ENCODE measurements around the gene HSD3B2.

Gene HSD3B2

GRCh38 chr1:119466445-119466844, 51.5 kb downstream of the HSD3B2 start:
- no peak for DNase-seq

- no peak for DNase-seq
Observed at GRCh38 chr1:119467219-119467618, 52.3 kb downstream of the HSD3B2 start.

GRCh38 chr1:119467857-119468668, 53.1 kb downstream of the HSD3B2 start:
- DNase-seq, result no peak

GRCh38 chr1:119469741-119470140, 54.8 kb downstream of the HSD3B2 start:
- DNase-seq, result no peak

- DNase-seq, result no peak
Observed at GRCh38 chr1:119470377-119470776, 55.4 kb downstream of the HSD3B2 start.

DNA sequence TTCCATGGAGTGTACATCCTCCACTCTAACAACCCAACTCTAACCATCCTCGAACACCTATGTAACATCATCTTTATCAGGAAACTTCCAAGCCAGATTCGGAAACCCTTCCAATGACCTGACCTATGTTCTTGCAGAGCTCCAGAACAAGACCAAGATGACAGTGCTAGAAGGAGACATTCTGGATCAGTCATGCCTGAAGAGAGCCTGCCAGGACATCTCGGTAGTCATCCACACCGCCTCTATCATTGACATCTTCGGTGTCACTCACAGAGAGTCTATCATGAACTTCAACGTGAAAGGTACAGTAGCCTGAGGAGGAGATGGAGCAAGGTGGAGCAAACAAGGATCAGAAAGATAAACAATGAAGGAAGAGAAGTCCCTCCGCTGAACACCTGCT, 56.0 kb downstream of the HSD3B2 start:
- no peak for DNase-seq

DNA sequence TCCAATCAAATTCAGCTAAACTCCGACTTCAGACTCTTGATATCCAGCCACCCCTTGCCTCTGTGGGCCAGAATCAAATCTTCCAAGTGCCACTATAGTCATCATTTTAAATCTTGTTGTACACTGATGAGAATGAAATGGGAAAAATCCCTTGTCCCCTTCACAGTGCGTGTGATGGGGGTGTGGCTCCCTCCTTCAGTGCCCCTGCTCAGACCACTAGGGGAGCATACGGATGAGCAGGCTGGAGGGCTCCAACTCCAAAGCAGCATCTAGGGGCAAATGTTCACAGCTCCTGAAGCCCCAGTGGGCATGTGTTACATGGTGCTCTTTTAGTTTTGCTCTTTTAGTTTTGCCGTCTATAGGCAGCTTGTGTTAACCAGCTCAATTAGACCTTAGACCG, 56.6 kb downstream of the HSD3B2 start:
- DNase-seq, result no peak

DNA sequence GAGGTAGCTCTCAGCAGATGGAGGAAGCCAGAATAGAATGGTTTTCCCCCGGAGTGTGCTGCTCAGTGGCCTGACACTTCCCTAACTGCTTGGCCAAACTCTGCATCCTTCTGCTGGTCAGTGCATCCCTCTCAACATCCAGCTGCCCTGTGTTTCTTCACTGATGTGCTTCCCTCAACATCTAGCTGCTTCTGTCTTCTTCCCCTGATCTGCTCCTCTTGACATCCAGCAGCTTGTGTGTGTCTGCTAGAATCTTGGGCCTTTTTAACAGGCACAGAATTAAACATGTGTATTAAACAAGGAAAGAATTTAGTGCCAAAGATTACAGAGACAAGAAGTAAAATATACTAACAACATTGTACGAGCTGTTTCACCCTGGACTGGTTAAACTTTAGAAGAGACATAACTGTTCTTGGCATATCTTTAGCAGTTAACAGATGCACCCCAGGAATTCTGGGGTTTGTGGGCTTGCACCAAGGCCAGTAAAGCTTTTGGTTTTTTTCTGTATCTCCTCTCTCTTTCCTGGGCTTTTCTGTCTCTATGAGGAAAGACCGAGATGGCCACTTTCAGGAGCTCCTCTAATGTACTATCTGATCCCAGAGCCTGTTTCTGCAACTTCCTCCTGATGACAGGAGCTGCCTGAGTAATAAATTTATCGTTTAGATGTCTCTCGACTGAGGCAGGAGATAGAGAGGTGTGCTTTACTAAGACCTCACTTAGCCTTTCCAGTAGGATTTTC, 57.3 kb downstream of the HSD3B2 start:
- no peak for DNase-seq

All from activated CD4-positive, CD25-positive, alpha-beta regulatory T cell treated with anti-CD3 and anti-CD28 coated beads, Interleukin-2, amount 50 U/mL, for 72 hours (primary cell).